ENCODE results near the gene MIOX.

DNA sequence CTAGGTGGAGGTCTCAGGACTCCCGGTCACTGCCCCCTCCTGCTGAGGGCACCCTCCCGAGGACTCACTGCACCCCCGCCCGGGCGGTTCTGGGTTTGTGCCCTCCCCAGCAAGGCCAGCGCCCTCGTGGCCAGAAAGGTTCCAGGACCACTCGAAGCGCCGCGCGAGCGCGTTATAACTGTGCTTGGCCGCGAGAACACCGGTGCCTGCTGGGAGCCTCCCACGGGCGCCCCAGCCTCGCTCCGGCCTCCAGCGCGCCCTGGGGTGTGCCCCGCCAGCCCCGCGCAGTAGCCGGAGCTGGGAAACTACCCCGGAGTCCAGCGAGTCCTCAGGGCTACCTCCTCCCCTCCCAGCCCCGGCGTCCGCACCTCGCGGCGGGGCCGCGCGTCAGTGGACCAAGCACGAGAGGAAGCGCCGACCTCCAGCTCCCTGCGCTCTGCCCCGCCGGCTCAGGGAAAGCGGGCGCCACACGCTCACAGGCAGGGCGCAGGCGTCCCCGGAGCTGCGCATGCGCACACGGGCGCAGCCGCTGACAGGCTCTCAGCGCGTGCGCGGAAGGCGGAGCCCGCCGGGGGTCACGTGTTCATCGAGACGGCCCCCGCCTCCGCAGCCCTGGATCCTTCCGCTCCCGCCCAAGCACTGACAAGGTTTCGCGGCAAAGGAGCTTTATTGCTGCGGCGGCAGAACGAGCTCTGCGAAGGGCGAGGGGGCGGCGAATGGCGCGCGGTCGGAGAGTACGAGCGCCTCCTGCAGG is 38.6 kb downstream of the MIOX start, which contains the start of gene SCO2:
- TF ChIP-seq, protein P1, sequence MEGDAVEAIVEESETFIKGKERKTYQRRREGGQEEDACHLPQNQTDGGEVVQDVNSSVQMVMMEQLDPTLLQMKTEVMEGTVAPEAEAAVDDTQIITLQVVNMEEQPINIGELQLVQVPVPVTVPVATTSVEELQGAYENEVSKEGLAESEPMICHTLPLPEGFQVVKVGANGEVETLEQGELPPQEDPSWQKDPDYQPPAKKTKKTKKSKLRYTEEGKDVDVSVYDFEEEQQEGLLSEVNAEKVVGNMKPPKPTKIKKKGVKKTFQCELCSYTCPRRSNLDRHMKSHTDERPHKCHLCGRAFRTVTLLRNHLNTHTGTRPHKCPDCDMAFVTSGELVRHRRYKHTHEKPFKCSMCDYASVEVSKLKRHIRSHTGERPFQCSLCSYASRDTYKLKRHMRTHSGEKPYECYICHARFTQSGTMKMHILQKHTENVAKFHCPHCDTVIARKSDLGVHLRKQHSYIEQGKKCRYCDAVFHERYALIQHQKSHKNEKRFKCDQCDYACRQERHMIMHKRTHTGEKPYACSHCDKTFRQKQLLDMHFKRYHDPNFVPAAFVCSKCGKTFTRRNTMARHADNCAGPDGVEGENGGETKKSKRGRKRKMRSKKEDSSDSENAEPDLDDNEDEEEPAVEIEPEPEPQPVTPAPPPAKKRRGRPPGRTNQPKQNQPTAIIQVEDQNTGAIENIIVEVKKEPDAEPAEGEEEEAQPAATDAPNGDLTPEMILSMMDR (conservative IDR thresholded peaks at IDR 0.05) = peak; percentile 31; the same call in 1 of the 2 replicates
- no peak for TF ChIP-seq EZH2 (IDR thresholded peaks at IDR 0.05; ENCODE audit: low read depth)

Data from PC-9 (cell line).